Endothelial cell of umbilical vein (primary cell): ENCODE measurements around the gene OSBPL8. TPM values are rescaled to one million over a fixed set of nuclear protein-coding genes. Genes with fewer than 3 reads are reported as not detected.

Source experiments
- BruUV-seq: library from RNA; stranded (reverse); fragments of 400-500 nt; replicated peaks from 2 replicates; lab custom pipeline; 2021; lab: Mats Ljungman, UMichigan
- CTCF ChIA-PET: fragments of 300-600, 350-600 bp; sonication (Branson Sonifier 250); formaldehyde crosslinking; loops from one replicate; lab custom pipeline; 2021; ENCODE audit warnings: antibody characterized with exemption, inconsistent platforms; lab: Charles Lee
- POLR2A ChIA-PET: fragments of 300-600, 350-600 bp; sonication (Branson Sonifier 250); formaldehyde crosslinking; loops from one replicate; lab custom pipeline; 2021; ENCODE audit warnings: antibody characterized with exemption, inconsistent platforms; lab: Charles Lee
- DNase-seq: peaks from one replicate; pipeline ENCODE4 v3.0.0-alpha.2; 2011; ENCODE audit warnings: low read depth, low spot score
- FAIRE-seq: peaks from 2 replicates; lab custom pipeline; 2011; peaks lifted over from hg19 to GRCh38; lab: Jason Lieb, UNC
- H2AFZ ChIP-seq: 2 replicates; pipeline ENCODE4 v1.6.0; 2012; ENCODE audit warnings: low read depth, low read length, control low read depth, inconsistent platforms
- H3K27ac ChIP-seq: 2 replicates; pipeline ENCODE4 v1.5.1; 2011; ENCODE audit warnings: low read depth, mild to moderate bottlenecking, control low read depth, low read length, moderate library complexity; ENCODE audit not compliant: insufficient read depth
- H3K27me3 ChIP-seq, 2 experiments: 2 replicates each; pipeline versions ENCODE4 v1.6.0 to v1.6.1; 2011; ENCODE audit warnings: low read length in 2 of 2, mixed read lengths in 1 of 2; ENCODE audit not compliant: control insufficient read depth in 2 of 2, insufficient read depth in 2 of 2
- H3K36me3 ChIP-seq, 2 experiments: 2 replicates in 1 of 2; 3 replicates in 1 of 2; pipeline ENCODE4 v1.5.1; 2011; ENCODE audit warnings: low read length in 2 of 2, mild to moderate bottlenecking in 1 of 2, moderate library complexity in 1 of 2; ENCODE audit not compliant: control insufficient read depth in 2 of 2, insufficient read depth in 2 of 2; ENCODE audit errors: extremely low read depth in 1 of 2
- H3K4me1 ChIP-seq: 3 replicates; pipeline ENCODE4 v1.5.1; 2011; ENCODE audit warnings: mild to moderate bottlenecking, low read length; ENCODE audit not compliant: control insufficient read depth, insufficient read depth; ENCODE audit errors: extremely low read depth
- H3K4me2 ChIP-seq: 2 replicates; pipeline ENCODE4 v1.6.1; 2011; ENCODE audit warnings: low read length, control low read depth, mixed read lengths; ENCODE audit not compliant: insufficient read depth
- H3K4me3 ChIP-seq, 3 experiments: fragments of 200-600 bp in 1 of 3; sonication (generic), shearing (Covaris generic) in 1 of 3; replicated peaks in 1 of 3; 2 replicates each; pipeline ENCODE4 v1.5.1; 2011 to 2016; ENCODE audit warnings: control low read depth in 3 of 3, low read length in 3 of 3, mild to moderate bottlenecking in 2 of 3, inconsistent platforms in 1 of 3, low read depth in 1 of 3, moderate library complexity in 1 of 3; ENCODE audit not compliant: insufficient read depth in 1 of 3
- H3K79me2 ChIP-seq: 2 replicates; pipeline ENCODE4 v1.6.0; 2012; ENCODE audit warnings: low read length, inconsistent platforms; ENCODE audit not compliant: control insufficient read depth, insufficient read depth
- H3K9ac ChIP-seq: replicated peaks from 2 replicates; pipeline ENCODE3; 2011; ENCODE audit warnings: low read length, control low read depth; ENCODE audit not compliant: insufficient read depth; ENCODE audit errors: extremely low read depth
- H3K9me1 ChIP-seq: replicated peaks from 3 replicates; pipeline ENCODE4 v1.6.0; 2011; ENCODE audit warnings: mild to moderate bottlenecking, low read length; ENCODE audit not compliant: control insufficient read depth, insufficient read depth; ENCODE audit errors: extremely low read depth
- H3K9me3 ChIP-seq: replicated peaks from 2 replicates; pipeline ENCODE4 v1.5.1; 2012; ENCODE audit warnings: low read length, inconsistent platforms; ENCODE audit not compliant: control insufficient read depth, insufficient read depth
- H4K20me1 ChIP-seq: replicated peaks from 2 replicates; pipeline ENCODE3; 2011; ENCODE audit warnings: mild to moderate bottlenecking, low read length; ENCODE audit not compliant: control insufficient read depth, insufficient read depth; ENCODE audit errors: extremely low read depth
- EZH2 ChIP-seq: IDR thresholded peaks from 2 replicates; pipeline ENCODE4 v1.6.1; 2012; ENCODE audit warnings: borderline replicate concordance, low read depth, mild to moderate bottlenecking, moderate library complexity, low read length, inconsistent platforms; ENCODE audit not compliant: severe bottlenecking
- FOS ChIP-seq: IDR thresholded peaks from 2 replicates; pipeline ENCODE4 v1.6.1; 2011; ENCODE audit warnings: mild to moderate bottlenecking, low read length, moderate library complexity, borderline replicate concordance; ENCODE audit not compliant: insufficient read depth
- GATA2 ChIP-seq: IDR thresholded peaks from 2 replicates; pipeline ENCODE4 v1.7.0; 2011; ENCODE audit warnings: low read depth, mild to moderate bottlenecking, moderate library complexity, mixed read lengths, low read length; ENCODE audit not compliant: insufficient read length, insufficient read depth
- JUN ChIP-seq: IDR thresholded peaks from 2 replicates; pipeline ENCODE4 v1.6.1; 2011; ENCODE audit warnings: borderline replicate concordance, low read depth; ENCODE audit not compliant: insufficient read length, insufficient read depth
- POLR2A ChIP-seq: IDR thresholded peaks from 2 replicates; pipeline ENCODE4 v1.6.1; 2012; ENCODE audit warnings: low read depth, mild to moderate bottlenecking, control low read depth, low read length
- POLR2AphosphoS5 ChIP-seq: IDR thresholded peaks from 2 replicates; pipeline ENCODE4 v1.6.1; 2012; ENCODE audit warnings: low read depth, mild to moderate bottlenecking, control low read depth, low read length, moderate library complexity; ENCODE audit not compliant: insufficient read depth
- dilution Hi-C: fragments of 300-500 bp; cut with MboI; formaldehyde crosslinking; loops from one replicate; pipeline ENCODE4 v1.15.0; 2019; ENCODE audit warnings: low sequenced_read_pairs; ENCODE audit not compliant: extremely low pct_ligation_motif_present
- intact Hi-C: fragments of 100-400 bp; cut with micrococcal nuclease; formaldehyde crosslinking; loops from one replicate; pipeline ENCODE4 v1.10.0; 2022
- polyA plus RNA-seq, 4 experiments: library from polyadenylated mRNA; depleted of rRNA in 3 of 4; stranded (reverse) in 3 of 4; unstranded in 1 of 4; fragments of >200 nt; gene quantifications; 2 replicates each; pipeline versions ENCODE4 v1.2.1 to v1.2.3, GENCODE V29; 2011 to 2012; ENCODE audit warnings: missing spikeins in 1 of 4
- total RNA-seq: library from RNA; stranded (reverse); gene quantifications from 2 replicates; pipeline ENCODE4 v1.2.3, GENCODE V29; 2021
- TF ChIP-seq, protein P1 (sequence below), 2 donors: IDR thresholded peaks; 1 replicate in 1 of 2; 2 replicates in 1 of 2; pipeline ENCODE4 v1.5.1; 2011; ENCODE audit warnings: low read length in 2 of 2, mild to moderate bottlenecking in 2 of 2, moderate library complexity in 2 of 2, control low read depth in 1 of 2, inconsistent platforms in 1 of 2, low read depth in 1 of 2; ENCODE audit not compliant: insufficient read depth in 1 of 2; ENCODE audit errors: extremely low read depth in 1 of 2
- TF ChIP-seq, protein P2 (sequence below): IDR thresholded peaks from 2 replicates; pipeline ENCODE4 v1.6.1; 2011; ENCODE audit not compliant: insufficient read depth, insufficient read length

OSBPL8 gene
- total and polyA plus RNA-seq, 2 donors (not counting 3 experiments of a cell fraction or from before 2014, with no cell fraction given): 10.3 to 47.6 TPM

DNA sequence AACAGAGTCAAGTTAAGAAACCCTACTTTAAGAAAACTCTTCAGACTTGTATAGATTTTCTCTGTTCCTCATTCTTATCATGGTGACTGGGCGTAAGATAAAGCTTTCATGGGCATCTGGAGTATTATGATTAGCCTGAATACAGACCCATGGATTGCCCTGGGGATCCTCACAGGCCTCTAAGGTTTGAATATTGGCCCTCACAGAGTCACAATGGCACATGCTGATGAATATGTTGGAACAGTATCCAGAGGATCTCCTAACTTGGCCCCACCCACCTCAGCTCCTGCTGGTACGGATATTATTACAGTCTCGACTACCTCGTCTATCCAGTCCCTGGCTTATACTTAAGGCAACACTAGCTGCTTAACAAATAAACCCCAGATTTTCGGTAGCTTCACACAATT, 8.1 kb downstream of the OSBPL8 start:
- dilution Hi-C loops: no loop called here
- CTCF ChIA-PET: interaction anchor here (1.1 to 1.3 kb wide), 3 partner anchors 11 to 35 kb away, joined by 3 read pairs; no protein-coding TSS in a partner anchor
- H3K36me3 ChIP-seq: no peaks in the 10 kb centered on the region
- DNase-seq: no peak
- peaks cover 21% of the 10 kb centered on the region for H3K4me1 ChIP-seq
- H3K9ac ChIP-seq: no peak overlapping the region
- H3K27ac ChIP-seq: no peak overlapping the region
- intact Hi-C loops: no loop called here
- peaks cover 46% of the 10 kb centered on the region for H3K79me2 ChIP-seq
- TF ChIP-seq POLR2A (no peak), POLR2AphosphoS5 (no peak), GATA2 (no peak), EZH2 (no peak), JUN (no peak), FOS (no peak)
- TF ChIP-seq, protein P1, sequence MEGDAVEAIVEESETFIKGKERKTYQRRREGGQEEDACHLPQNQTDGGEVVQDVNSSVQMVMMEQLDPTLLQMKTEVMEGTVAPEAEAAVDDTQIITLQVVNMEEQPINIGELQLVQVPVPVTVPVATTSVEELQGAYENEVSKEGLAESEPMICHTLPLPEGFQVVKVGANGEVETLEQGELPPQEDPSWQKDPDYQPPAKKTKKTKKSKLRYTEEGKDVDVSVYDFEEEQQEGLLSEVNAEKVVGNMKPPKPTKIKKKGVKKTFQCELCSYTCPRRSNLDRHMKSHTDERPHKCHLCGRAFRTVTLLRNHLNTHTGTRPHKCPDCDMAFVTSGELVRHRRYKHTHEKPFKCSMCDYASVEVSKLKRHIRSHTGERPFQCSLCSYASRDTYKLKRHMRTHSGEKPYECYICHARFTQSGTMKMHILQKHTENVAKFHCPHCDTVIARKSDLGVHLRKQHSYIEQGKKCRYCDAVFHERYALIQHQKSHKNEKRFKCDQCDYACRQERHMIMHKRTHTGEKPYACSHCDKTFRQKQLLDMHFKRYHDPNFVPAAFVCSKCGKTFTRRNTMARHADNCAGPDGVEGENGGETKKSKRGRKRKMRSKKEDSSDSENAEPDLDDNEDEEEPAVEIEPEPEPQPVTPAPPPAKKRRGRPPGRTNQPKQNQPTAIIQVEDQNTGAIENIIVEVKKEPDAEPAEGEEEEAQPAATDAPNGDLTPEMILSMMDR (IDR thresholded peaks at IDR 0.05; ENCODE audit: extremely low read depth in 1 of 2, insufficient read depth in 1 of 2, low read depth in 1 of 2, low read length in 2 of 2): no peak
- TF ChIP-seq, protein P2, sequence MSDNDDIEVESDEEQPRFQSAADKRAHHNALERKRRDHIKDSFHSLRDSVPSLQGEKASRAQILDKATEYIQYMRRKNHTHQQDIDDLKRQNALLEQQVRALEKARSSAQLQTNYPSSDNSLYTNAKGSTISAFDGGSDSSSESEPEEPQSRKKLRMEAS: no peak
- no peaks in the 10 kb centered on the region for H3K9me3 ChIP-seq
- peaks cover 4% of the 10 kb centered on the region for H4K20me1 ChIP-seq
- FAIRE-seq: no peak
- H3K4me2 ChIP-seq: no peak overlapping the region
- no peaks in the 10 kb centered on the region for H3K27me3 ChIP-seq
- POLR2A ChIA-PET: interaction anchor here (1.0 kb wide), 1 partner anchor 7 kb away, joined by 3 read pairs; no protein-coding TSS in a partner anchor
- no peak overlapping the region for H3K4me3 ChIP-seq
- H2AFZ ChIP-seq: no peak overlapping the region
- H3K9me1 ChIP-seq: no peaks in the 10 kb centered on the region
- no TSS peak for BruUV-seq
